GM10266 (cell line): ENCODE data around the gene EFCAB7.
A peak's percentile ranks its signal among the peaks of the same experiment; 100 is the strongest.

Experiments
- DNase-seq: peaks from one replicate; pipeline ENCODE4 v3.0.0; 2012; ENCODE audit errors: extremely low spot score
- CTCF ChIP-seq: IDR thresholded peaks from 2 replicates; pipeline ENCODE4 v1.5.1; 2012; ENCODE audit warnings: mild to moderate bottlenecking, low read depth; ENCODE audit not compliant: control insufficient read depth, insufficient read depth; ENCODE audit errors: missing control alignments

Gene EFCAB7

GRCh38 chr1:63522891-63523728 lies at the start of gene EFCAB7, which contains the start of gene ITGB3BP:
TSS of gene EFCAB7 (plus strand) at chr1:63523525. CDS start at chr1:63525573, 2,048 bp downstream.
TSS of gene ITGB3BP (minus strand) at chr1:63523225. CDS start at chr1:63523133, 92 bp downstream.
- no peak for TF ChIP-seq CTCF
- DNase-seq, result peak; percentile 65

GRCh38 chr1:63475761-63476160 lies 47.6 kb upstream of the EFCAB7 start:
- DNase-seq, result no peak

GRCh38 chr1:63480057-63480456 lies 43.3 kb upstream of the EFCAB7 start:
- no peak for DNase-seq
- no peak for TF ChIP-seq CTCF

More at GRCh38 chr1:63475761-63476160, 47.6 kb upstream of the EFCAB7 start:
- TF ChIP-seq CTCF, result no peak

- TF ChIP-seq CTCF, result no peak
Measured at GRCh38 chr1:63486629-63487028, 36.7 kb upstream of the EFCAB7 start.

GRCh38 chr1:63487336-63488065 lies 35.8 kb upstream of the EFCAB7 start:
- DNase-seq, result no peak

More at GRCh38 chr1:63486629-63487028, 36.7 kb upstream of the EFCAB7 start:
- no peak for DNase-seq

GRCh38 chr1:63497577-63497976 lies 25.7 kb upstream of the EFCAB7 start:
- DNase-seq, result no peak
- TF ChIP-seq CTCF, result no peak

More at GRCh38 chr1:63487336-63488065, 35.8 kb upstream of the EFCAB7 start:
- TF ChIP-seq CTCF, result no peak

GRCh38 chr1:63498106-63498505 lies 25.2 kb upstream of the EFCAB7 start:
- TF ChIP-seq CTCF, result no peak
- DNase-seq, result no peak
